Activated CD4-positive, alpha-beta T cell treated with anti-CD3 and anti-CD28 coated beads, Interleukin-2, amount 10 ng/mL, durations not matched to agents 7 days and 5 days (primary cell): Measurements from ENCODE around the gene TMEM147. TPM values are rescaled to one million over a fixed set of nuclear protein-coding genes. Genes with fewer than 3 reads are reported as not detected.

Experiments used
- CTCF ChIA-PET: fragments of 350-600 bp; sonication (Branson Sonifier 250); formaldehyde crosslinking; loops from one replicate; lab custom pipeline; 2021; ENCODE audit warnings: antibody characterized with exemption; lab: Charles Lee
- POLR2A ChIA-PET: fragments of 350-600 bp; sonication (Branson Sonifier 250); formaldehyde crosslinking; loops from one replicate; lab custom pipeline; 2021; ENCODE audit warnings: antibody characterized with exemption; lab: Charles Lee
- DNase-seq: peaks from one replicate; pipeline ENCODE4 v3.0.0-alpha.2; 2020
- H3K27ac Mint-ChIP-seq: one replicate; pipeline ENCODE4 v1.8.0; 2021; ENCODE audit warnings: mild to moderate bottlenecking, moderate library complexity, mixed read lengths
- H3K27me3 Mint-ChIP-seq: one replicate; pipeline ENCODE4 v1.8.0; 2021; ENCODE audit warnings: mixed read lengths
- H3K36me3 Mint-ChIP-seq: one replicate; pipeline ENCODE4 v1.8.0; 2021; ENCODE audit warnings: low read depth, mixed read lengths
- H3K4me1 Mint-ChIP-seq: one replicate; pipeline ENCODE4 v1.8.0; 2021; ENCODE audit warnings: mixed read lengths
- H3K4me3 Mint-ChIP-seq: one replicate; pipeline ENCODE4 v1.8.0; 2021; ENCODE audit warnings: mild to moderate bottlenecking, moderate library complexity, mixed read lengths
- H3K9me3 Mint-ChIP-seq: one replicate; pipeline ENCODE4 v1.8.0; 2021; ENCODE audit warnings: mixed read lengths
- total RNA-seq, 2 experiments: library from RNA; stranded (reverse); gene quantifications; one replicate each; pipeline ENCODE4 v1.2.3, GENCODE V29; 2021

Gene TMEM147
- total RNA-seq, 2 experiments from 2014 or later = 42.5 to 43.8 TPM

GRCh38 chr19:35562776-35563175, 17.4 kb downstream of the TMEM147 start:
- ChIA-PET POLR2A (no interaction called here), CTCF (no interaction called here)

GRCh38 chr19:35563207-35563829, 17.9 kb downstream of the TMEM147 start, which contains the start of gene ATP4A:
ATP4A (minus strand) TSS chr19:35563658; CDS start chr19:35563629, 29 bp downstream.
- no peak for DNase-seq
- Mint-ChIP-seq H3K9me3 (no peaks in the 10 kb centered on the region), H3K27me3 (peaks cover 34% of the 10 kb centered on the region), H3K27ac (no peak within 1 kb of the TSS), H3K36me3 (no peaks in the 10 kb centered on the region), H3K4me3 (no peak within 1 kb of the TSS), H3K4me1 (peaks cover 3% of the 10 kb centered on the region)
- ChIA-PET CTCF (interaction anchor here (0.6 kb wide), 1 partner anchor 100 kb away, joined by 3 read pairs; no protein-coding TSS in a partner anchor), POLR2A (no interaction called here)

More at GRCh38 chr19:35562776-35563175, 17.4 kb downstream of the TMEM147 start:
- Mint-ChIP-seq H3K4me3 (no peak overlapping the region), H3K27me3 (peaks cover 36% of the 10 kb centered on the region), H3K36me3 (no peaks in the 10 kb centered on the region), H3K4me1 (peaks cover 5% of the 10 kb centered on the region), H3K9me3 (no peaks in the 10 kb centered on the region), H3K27ac (no peak overlapping the region)
- no peak for DNase-seq

GRCh38 chr19:35565016-35565856, 19.8 kb downstream of the TMEM147 start:
- no peak overlapping the region for H3K27ac Mint-ChIP-seq
- H3K9me3 Mint-ChIP-seq = no peaks in the 10 kb centered on the region
- ChIA-PET CTCF (interaction anchor here (0.6 to 1.0 kb wide), 4 partner anchors 37 to 953 kb away, joined by 3 to 4 read pairs (median 4); no protein-coding TSS in a partner anchor), POLR2A (no interaction called here)
- no peaks in the 10 kb centered on the region for H3K36me3 Mint-ChIP-seq
- H3K27me3 Mint-ChIP-seq = peaks cover 21% of the 10 kb centered on the region
- DNase-seq = no peak
- H3K4me3 Mint-ChIP-seq = no peak overlapping the region
- no peaks in the 10 kb centered on the region for H3K4me1 Mint-ChIP-seq

- Mint-ChIP-seq H3K4me1 (peaks cover 2% of the 10 kb centered on the region), H3K27ac (no peak overlapping the region), H3K27me3 (peaks cover 18% of the 10 kb centered on the region), H3K4me3 (no peak overlapping the region), H3K36me3 (no peaks in the 10 kb centered on the region), H3K9me3 (no peaks in the 10 kb centered on the region)
- DNase-seq = no peak
- POLR2A ChIA-PET = no interaction called here
- CTCF ChIA-PET = interaction anchor here (0.7 kb wide), 1 partner anchor 41 kb away, joined by 5 read pairs; no protein-coding TSS in a partner anchor
Observed at GRCh38 chr19:35566738-35567137, 21.3 kb downstream of the TMEM147 start.

GRCh38 chr19:35569281-35569781, 23.9 kb downstream of the TMEM147 start:
- peaks cover 4% of the 10 kb centered on the region for H3K9me3 Mint-ChIP-seq
- H3K27me3 Mint-ChIP-seq = peaks cover 28% of the 10 kb centered on the region
- H3K4me3 Mint-ChIP-seq = no peak overlapping the region
- no peak overlapping the region for H3K27ac Mint-ChIP-seq
- H3K36me3 Mint-ChIP-seq = no peaks in the 10 kb centered on the region
- ChIA-PET CTCF (no interaction called here), POLR2A (no interaction called here)
- no peak for DNase-seq
- H3K4me1 Mint-ChIP-seq = peaks cover 3% of the 10 kb centered on the region

- Mint-ChIP-seq H3K4me3 (no peak overlapping the region), H3K9me3 (peaks cover 22% of the 10 kb centered on the region), H3K36me3 (no peaks in the 10 kb centered on the region), H3K27ac (no peak overlapping the region), H3K4me1 (peaks cover 3% of the 10 kb centered on the region), H3K27me3 (peaks cover 28% of the 10 kb centered on the region)
- DNase-seq = no peak
- ChIA-PET CTCF (no interaction called here), POLR2A (no interaction called here)
Observed at GRCh38 chr19:35571406-35571965, 26.1 kb downstream of the TMEM147 start.

- no peaks in the 10 kb centered on the region for H3K4me1 Mint-ChIP-seq
- H3K36me3 Mint-ChIP-seq = no peaks in the 10 kb centered on the region
- ChIA-PET CTCF (no interaction called here), POLR2A (no interaction called here)
- H3K27me3 Mint-ChIP-seq = peaks cover 6% of the 10 kb centered on the region
- no peak overlapping the region for H3K27ac Mint-ChIP-seq
- peaks cover 39% of the 10 kb centered on the region for H3K9me3 Mint-ChIP-seq
- no peak for DNase-seq
- H3K4me3 Mint-ChIP-seq = no peak overlapping the region
Observed at GRCh38 chr19:35577918-35578317, 32.5 kb downstream of the TMEM147 start.

GRCh38 chr19:35578707-35579106, 33.3 kb downstream of the TMEM147 start:
- peaks cover 39% of the 10 kb centered on the region for H3K9me3 Mint-ChIP-seq
- peaks cover 4% of the 10 kb centered on the region for H3K27me3 Mint-ChIP-seq
- H3K27ac Mint-ChIP-seq = no peak overlapping the region
- DNase-seq = no peak
- no peak overlapping the region for H3K4me3 Mint-ChIP-seq
- CTCF ChIA-PET = interaction anchor here (0.6 kb wide), 1 partner anchor 76 kb away, joined by 3 read pairs; no protein-coding TSS in a partner anchor
- H3K36me3 Mint-ChIP-seq = no peaks in the 10 kb centered on the region
- no peaks in the 10 kb centered on the region for H3K4me1 Mint-ChIP-seq
- POLR2A ChIA-PET = no interaction called here

- no peak for DNase-seq
- POLR2A ChIA-PET = no interaction called here
- CTCF ChIA-PET = no interaction called here
- peaks cover 15% of the 10 kb centered on the region for H3K27me3 Mint-ChIP-seq
- no peaks in the 10 kb centered on the region for H3K4me1 Mint-ChIP-seq
- H3K36me3 Mint-ChIP-seq = no peaks in the 10 kb centered on the region
- peaks cover 5% of the 10 kb centered on the region for H3K9me3 Mint-ChIP-seq
- no peak overlapping the region for H3K27ac Mint-ChIP-seq
- H3K4me3 Mint-ChIP-seq = no peak overlapping the region
Observed at GRCh38 chr19:35582760-35583159, 37.3 kb downstream of the TMEM147 start.

- H3K4me1 Mint-ChIP-seq = no peaks in the 10 kb centered on the region
- no peaks in the 10 kb centered on the region for H3K36me3 Mint-ChIP-seq
- H3K27me3 Mint-ChIP-seq = peaks cover 15% of the 10 kb centered on the region
- no peak within 1 kb of the TSS for H3K4me3 Mint-ChIP-seq
- H3K9me3 Mint-ChIP-seq = no peaks in the 10 kb centered on the region
- peak; percentile 8 for DNase-seq
- CTCF ChIA-PET = no interaction called here
- no peak within 1 kb of the TSS for H3K27ac Mint-ChIP-seq
- POLR2A ChIA-PET = no interaction called here
Observed at GRCh38 chr19:35585848-35586247, 40.4 kb downstream of the TMEM147 start, which contains the start of gene PMIS2. PMIS2 (plus strand) TSS chr19:35586173; CDS start chr19:35586260, 87 bp downstream.

- Mint-ChIP-seq H3K4me1 (no peaks in the 10 kb centered on the region), H3K4me3 (no peak overlapping the region), H3K36me3 (no peaks in the 10 kb centered on the region), H3K9me3 (no peaks in the 10 kb centered on the region), H3K27ac (no peak overlapping the region), H3K27me3 (peaks cover 15% of the 10 kb centered on the region)
- no peak for DNase-seq
- ChIA-PET POLR2A (no interaction called here), CTCF (interaction anchor here (0.6 to 1.1 kb wide), 3 partner anchors 9 to 77 kb away, joined by 3 read pairs; no protein-coding TSS in a partner anchor)
Observed at GRCh38 chr19:35587321-35587720, 41.9 kb downstream of the TMEM147 start.

- ChIA-PET POLR2A (no interaction called here), CTCF (no interaction called here)
- Mint-ChIP-seq H3K36me3 (no peaks in the 10 kb centered on the region), H3K27me3 (peaks cover 5% of the 10 kb centered on the region), H3K9me3 (no peaks in the 10 kb centered on the region), H3K4me1 (no peaks in the 10 kb centered on the region), H3K27ac (no peak overlapping the region), H3K4me3 (no peak overlapping the region)
- DNase-seq = no peak
Observed at GRCh38 chr19:35590875-35591274, 45.4 kb downstream of the TMEM147 start.
